CD14-positive monocyte (primary cell): ENCODE results near the gene TRPM6. TPM values are rescaled to one million over a fixed set of nuclear protein-coding genes. Genes with fewer than 3 reads are reported as not detected.

ENCODE experiments used
- DNase-seq, 3 donors: peaks; one replicate each; pipeline ENCODE4 v3.0.0-alpha.2; 2011 to 2022
- H2AFZ ChIP-seq: 2 replicates; pipeline ENCODE4 v1.6.0; 2012; ENCODE audit warnings: mild to moderate bottlenecking, low read depth, low read length, inconsistent platforms; ENCODE audit not compliant: insufficient read depth, poor library complexity, severe bottlenecking
- H3K27ac ChIP-seq, 2 donors: 1 replicate in 1 of 2; 2 replicates in 1 of 2; pipeline ENCODE4 v1.5.1; 2012 to 2013; ENCODE audit warnings: low read length in 2 of 2, control low read depth in 1 of 2, inconsistent platforms in 1 of 2, low read depth in 1 of 2, mild to moderate bottlenecking in 1 of 2
- H3K27me3 ChIP-seq, 2 donors: one replicate each; pipeline versions ENCODE4 v1.6.0 to v1.6.1; 2011 to 2013; ENCODE audit warnings: low read length in 2 of 2; ENCODE audit not compliant: control insufficient read depth in 2 of 2, insufficient read depth in 2 of 2
- H3K36me3 ChIP-seq, 2 donors: replicated peaks in 1 of 2; 1 replicate in 1 of 2; 2 replicates in 1 of 2; pipeline versions ENCODE4 v1.5.1 to v1.6.1; 2012 to 2013; ENCODE audit warnings: low read length in 2 of 2, control low read depth in 1 of 2, inconsistent platforms in 1 of 2, mild to moderate bottlenecking in 1 of 2; ENCODE audit not compliant: insufficient read depth in 2 of 2, control insufficient read depth in 1 of 2
- H3K4me1 ChIP-seq, 2 donors: 1 replicate in 1 of 2; 2 replicates in 1 of 2; pipeline versions ENCODE4 v1.5.1 to v1.6.1; 2012 to 2013; ENCODE audit warnings: low read length in 2 of 2, control low read depth in 1 of 2, inconsistent platforms in 1 of 2, mild to moderate bottlenecking in 1 of 2, moderate library complexity in 1 of 2; ENCODE audit not compliant: insufficient read depth in 2 of 2, control insufficient read depth in 1 of 2
- H3K4me2 ChIP-seq: replicated peaks from 2 replicates; pipeline ENCODE3; 2012; ENCODE audit warnings: low read length, moderate library complexity, mild to moderate bottlenecking; ENCODE audit not compliant: poor library complexity, severe bottlenecking; ENCODE audit errors: extremely low read depth
- H3K4me3 ChIP-seq, 3 experiments: fragments of 200-600 bp in 1 of 3; sonication (generic) in 1 of 3; replicated peaks in 1 of 3; 1 replicate in 2 of 3; 2 replicates in 1 of 3; pipeline ENCODE4 v1.5.1; 2011 to 2013; ENCODE audit warnings: low read length in 3 of 3, mild to moderate bottlenecking in 3 of 3, control low read depth in 2 of 3, low read depth in 2 of 3, inconsistent platforms in 1 of 3, moderate library complexity in 1 of 3
- H3K79me2 ChIP-seq: 2 replicates; pipeline ENCODE4 v1.6.0; 2012; ENCODE audit warnings: mild to moderate bottlenecking, control low read depth, inconsistent platforms, low read length, moderate library complexity; ENCODE audit not compliant: insufficient read depth
- H3K9ac ChIP-seq: 2 replicates; pipeline ENCODE4 v1.6.0; 2017; ENCODE audit warnings: low read length, mild to moderate bottlenecking; ENCODE audit not compliant: insufficient read depth, poor library complexity, severe bottlenecking
- H3K9me3 ChIP-seq, 2 donors: replicated peaks in 1 of 2; 1 replicate in 1 of 2; 2 replicates in 1 of 2; pipeline versions ENCODE4 v1.5.1 to v1.6.1; 2012 to 2013; ENCODE audit warnings: low read length in 2 of 2, control low read depth in 1 of 2; ENCODE audit not compliant: control insufficient read depth in 1 of 2, insufficient read depth in 1 of 2
- H4K20me1 ChIP-seq: 2 replicates; pipeline ENCODE4 v1.6.0; 2012; ENCODE audit warnings: mild to moderate bottlenecking, low read length, control low read depth, moderate library complexity; ENCODE audit not compliant: insufficient read depth
- H3K27ac Mint-ChIP-seq, 7 donors: one replicate each; pipeline ENCODE4 v1.8.0; 2020; ENCODE audit warnings: mild to moderate bottlenecking in 7 of 7, mixed read lengths in 7 of 7, moderate library complexity in 6 of 7, inconsistent platforms in 2 of 7
- H3K27me3 Mint-ChIP-seq, 3 donors: one replicate each; pipeline ENCODE4 v1.8.0; 2021 to 2022; ENCODE audit warnings: low read depth in 3 of 3, mild to moderate bottlenecking in 3 of 3, mixed read lengths in 3 of 3, moderate library complexity in 3 of 3, inconsistent platforms in 1 of 3
- H3K36me3 Mint-ChIP-seq, 2 donors: one replicate each; pipeline ENCODE4 v1.8.0; 2020; ENCODE audit warnings: mixed read lengths in 2 of 2, inconsistent platforms in 1 of 2, mild to moderate bottlenecking in 1 of 2
- H3K4me1 Mint-ChIP-seq: one replicate; pipeline ENCODE4 v1.8.0; 2020; ENCODE audit warnings: mild to moderate bottlenecking, mixed read lengths
- H3K4me3 Mint-ChIP-seq, 2 donors: one replicate each; pipeline ENCODE4 v1.8.0; 2020; ENCODE audit warnings: mild to moderate bottlenecking in 2 of 2, mixed read lengths in 2 of 2, moderate library complexity in 1 of 2
- H3K9me3 Mint-ChIP-seq, 7 donors: one replicate each; pipeline ENCODE4 v1.8.0; 2020 to 2022; ENCODE audit warnings: mixed read lengths in 7 of 7, mild to moderate bottlenecking in 6 of 7, moderate library complexity in 6 of 7, inconsistent platforms in 2 of 7
- CTCF ChIP-seq: fragments of 200-600 bp; IDR thresholded peaks from one replicate; pipeline ENCODE4 v1.8.0; 2022; ENCODE audit warnings: antibody characterized with exemption, mild to moderate bottlenecking
- WGBS: methylation state at CpG from one replicate; pipeline ENCODE4 v1.1.5; 2013; ENCODE audit warnings: missing lambda C conversion rate; ENCODE audit not compliant: insufficient coverage; 5-methylcytosine and 5-hydroxymethylcytosine counted together
- intact Hi-C, 2 donors: fragments of 100-400 bp; cut with micrococcal nuclease; formaldehyde crosslinking; loops; one replicate each; pipeline versions ENCODE4 v1.15.0 to v1.15.1; 2023
- polyA plus RNA-seq, 3 donors: library from polyadenylated mRNA; depleted of rRNA in 1 of 3; unstranded in 2 of 3; stranded (reverse) in 1 of 3; fragments of 300-500 nt in 2 of 3; fragments of >200 nt in 1 of 3; fragmentation: Illumina TruSeq in 2 of 3; gene quantifications; 1 replicate in 2 of 3; 2 replicates in 1 of 3; pipeline ENCODE4 v1.2.3, GENCODE V29; 2012 to 2021

TRPM6 gene
- polyA plus RNA-seq, 3 donors = not detected

- Histone ChIP-seq H4K20me1 (no peaks in the 10 kb centered on the region), H3K9ac (no peak overlapping the region), H2AFZ (no peak overlapping the region), H3K4me1 (no peaks in the 10 kb centered on the region), H3K36me3 (no peaks in the 10 kb centered on the region), H3K4me3 (no peak overlapping the region), H3K79me2 (no peaks in the 10 kb centered on the region), H3K27me3 (no peaks in the 10 kb centered on the region), H3K27ac (no peak overlapping the region), H3K9me3 (no peaks in the 10 kb centered on the region), H3K4me2 (no peak overlapping the region)
- intact Hi-C loops = no loop called here
- H3K27ac Mint-ChIP-seq = no peak overlapping the region
- H3K9me3 Mint-ChIP-seq = no peaks in the 10 kb centered on the region
- peak in 1 of 3 donors; percentile 3 for DNase-seq
- peaks cover 8% of the 10 kb centered on the region for H3K4me1 Mint-ChIP-seq
- no peak overlapping the region for H3K4me3 Mint-ChIP-seq
- peaks cover under 1 to 5% (median 1%) of the 10 kb centered on the region in 3 donors for H3K27me3 Mint-ChIP-seq
- WGBS = no CpG with 5 or more reads among the region's 3 CpGs
- no peak for TF ChIP-seq CTCF
- no peaks in the 10 kb centered on the region for H3K36me3 Mint-ChIP-seq
Measured at GRCh38 chr9:74865177-74865576, 22.5 kb downstream of the TRPM6 start.

GRCh38 chr9:74861773-74862474, 25.8 kb downstream of the TRPM6 start:
- no peak overlapping the region for H3K27ac ChIP-seq
- 80% methylated on average over 1 of the region's 6 CpGs for WGBS
- no peaks in the 10 kb centered on the region for H3K4me1 ChIP-seq
- intact Hi-C loops = no loop called here
- peaks cover 12% of the 10 kb centered on the region for H3K4me1 Mint-ChIP-seq
- no peak overlapping the region for H3K4me3 ChIP-seq
- H3K4me3 Mint-ChIP-seq = no peak overlapping the region
- no peaks in the 10 kb centered on the region for H3K9me3 ChIP-seq
- no peak overlapping the region for H3K27ac Mint-ChIP-seq
- H3K27me3 ChIP-seq = no peaks in the 10 kb centered on the region
- no peaks in the 10 kb centered on the region for H4K20me1 ChIP-seq
- no peak overlapping the region for H2AFZ ChIP-seq
- H3K27me3 Mint-ChIP-seq = peaks cover 0 to 3% (median 1%) of the 10 kb centered on the region in 3 donors
- H3K9me3 Mint-ChIP-seq = no peaks in the 10 kb centered on the region
- no peak overlapping the region for H3K9ac ChIP-seq
- H3K36me3 ChIP-seq = no peaks in the 10 kb centered on the region
- TF ChIP-seq CTCF = no peak
- no peaks in the 10 kb centered on the region for H3K79me2 ChIP-seq
- no peak for DNase-seq
- H3K36me3 Mint-ChIP-seq = no peaks in the 10 kb centered on the region
- no peak overlapping the region for H3K4me2 ChIP-seq
